Memory B cell (primary cell): ENCODE data around the gene UBAC2.
"Not testable (repeated sequence)": the region's sequence is repeated elsewhere in the genome, so short reads cannot be mapped to it uniquely, and the experiment has no call there.

Experiments
- ATAC-seq: fragments of 150-1000 bp; cut with Tn5 transposase; 2 replicates; pipeline ENCODE4 v1.10.0; 2021; ENCODE audit warnings: low read depth, mild to moderate bottlenecking, moderate library complexity
- DNase-seq, 2 donors: peaks; one replicate each; pipeline ENCODE4 v3.0.0; 2022; ENCODE audit warnings: low spot score in 2 of 2
- H3K27ac Mint-ChIP-seq: one replicate; pipeline ENCODE4 v1.8.0; 2022; ENCODE audit warnings: mild to moderate bottlenecking, moderate library complexity, mixed read lengths
- H3K27me3 Mint-ChIP-seq: one replicate; pipeline ENCODE4 v1.8.0; 2022; ENCODE audit warnings: mixed read lengths
- H3K36me3 Mint-ChIP-seq: one replicate; pipeline ENCODE4 v1.8.0; 2022; ENCODE audit warnings: mild to moderate bottlenecking, mixed read lengths
- H3K4me1 Mint-ChIP-seq: one replicate; pipeline ENCODE4 v1.8.0; 2022; ENCODE audit warnings: mixed read lengths
- H3K4me3 Mint-ChIP-seq: one replicate; pipeline ENCODE4 v1.8.0; 2022; ENCODE audit warnings: mild to moderate bottlenecking, moderate library complexity, mixed read lengths
- H3K9me3 Mint-ChIP-seq: one replicate; pipeline ENCODE4 v1.8.0; 2022; ENCODE audit warnings: mixed read lengths

The UBAC2 gene

DNA sequence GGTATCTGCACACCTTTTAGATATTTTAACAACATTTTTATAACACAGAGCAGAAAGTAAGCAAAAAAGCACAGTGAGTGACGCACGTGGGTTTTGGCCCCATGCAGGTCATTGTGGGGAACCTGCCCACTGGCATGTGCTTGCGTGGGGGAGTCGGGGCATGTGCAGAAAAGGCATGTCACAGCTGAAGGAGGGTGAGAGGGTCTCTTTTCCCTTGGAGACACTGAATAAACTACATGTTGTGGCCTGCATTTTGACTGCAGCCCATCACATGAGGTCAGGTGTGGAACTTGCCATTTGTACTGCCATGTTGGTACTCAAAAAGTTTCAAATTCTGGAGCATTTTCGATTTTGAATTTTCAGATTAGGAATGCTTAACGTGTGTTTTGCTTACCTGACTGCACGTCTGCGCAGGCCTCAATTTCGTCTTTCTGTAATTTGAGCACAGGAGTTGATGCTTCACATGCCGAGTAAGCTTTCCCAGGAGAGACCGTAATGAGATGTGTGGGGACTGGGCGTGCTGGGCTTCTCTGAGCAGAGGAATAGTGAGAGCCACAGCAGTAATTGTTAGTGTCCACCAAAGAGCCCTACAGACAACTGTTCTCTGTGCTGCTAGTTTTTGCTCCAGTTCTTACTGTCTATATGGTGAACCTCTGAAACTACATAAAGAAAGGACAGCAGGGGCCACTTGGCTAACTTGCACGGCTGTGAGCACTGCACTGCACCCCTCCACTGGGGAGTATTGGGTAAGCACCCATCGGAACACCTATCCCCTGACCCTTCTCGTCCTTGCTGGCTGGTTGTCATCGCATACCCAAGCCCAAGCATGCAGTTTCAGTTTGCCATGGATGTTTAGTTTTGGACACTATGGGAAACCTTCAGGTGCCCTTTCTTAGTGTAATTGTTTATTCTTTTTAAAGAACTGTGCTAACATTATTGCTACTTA is 179.5 kb downstream of the UBAC2 start:
- no peaks in the 10 kb centered on the region for H3K27me3 Mint-ChIP-seq

DNA sequence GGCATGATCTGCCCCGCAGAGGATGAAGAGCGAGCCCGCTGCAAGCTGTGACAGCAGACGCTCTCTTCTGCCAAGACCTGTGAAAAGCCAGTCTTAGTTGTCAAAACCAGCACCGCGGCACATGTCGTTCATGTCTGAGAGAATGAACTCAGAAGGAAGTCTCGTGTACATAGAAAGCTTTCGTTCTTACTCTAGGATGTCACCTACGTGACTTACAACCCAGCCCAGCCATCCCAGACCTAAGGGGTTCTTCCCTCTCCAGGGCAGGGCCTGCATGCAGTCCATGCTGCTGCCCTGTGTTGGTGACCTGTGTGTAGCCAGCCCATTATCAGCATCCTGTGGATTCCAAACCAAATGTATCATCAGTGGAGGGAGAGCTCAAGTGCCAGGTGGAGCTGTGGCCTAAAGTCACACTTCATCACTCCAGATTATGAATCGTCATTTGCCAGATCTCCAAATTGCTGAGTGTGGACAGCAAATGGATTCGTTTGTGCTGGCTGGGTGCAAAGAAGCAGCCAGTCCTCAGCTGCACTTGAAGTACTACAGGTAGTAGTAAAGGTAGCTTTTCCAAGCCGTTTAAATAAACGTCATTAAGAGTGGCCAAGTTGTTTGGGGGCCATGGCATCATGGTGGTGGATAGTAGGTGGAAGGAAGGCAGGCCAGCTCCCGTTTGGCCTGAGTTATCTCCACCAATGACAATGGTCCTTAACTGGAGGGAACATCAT is 180.4 kb downstream of the UBAC2 start:
- DNase-seq (peak; percentile 26 to 29), ATAC-seq (peak; percentile 23)
- no peaks in the 10 kb centered on the region for H3K9me3 Mint-ChIP-seq
- no peaks in the 10 kb centered on the region for H3K27me3 Mint-ChIP-seq
- peak overlapping the region; percentile 100 for H3K27ac Mint-ChIP-seq
- H3K4me1 Mint-ChIP-seq = peaks cover 64% of the 10 kb centered on the region
- H3K4me3 Mint-ChIP-seq = peak overlapping the region; percentile 56
- peaks cover 5% of the 10 kb centered on the region for H3K36me3 Mint-ChIP-seq

More for the DNA sequence above, 179.5 kb downstream of the UBAC2 start:
- Mint-ChIP-seq H3K27ac (peak overlapping the region; percentile 100), H3K4me3 (peak overlapping the region; percentile 56), H3K4me1 (peaks cover 69% of the 10 kb centered on the region), H3K9me3 (no peaks in the 10 kb centered on the region), H3K36me3 (peaks cover 5% of the 10 kb centered on the region)
- ATAC-seq (no peak), DNase-seq (no peak)

- H3K27me3 Mint-ChIP-seq = no peaks in the 10 kb centered on the region
- ATAC-seq = no peak
- H3K27ac Mint-ChIP-seq = peak overlapping the region; percentile 100
- no peak overlapping the region for H3K4me3 Mint-ChIP-seq
- no peaks in the 10 kb centered on the region for H3K9me3 Mint-ChIP-seq
- H3K36me3 Mint-ChIP-seq = peaks cover 5% of the 10 kb centered on the region
- H3K4me1 Mint-ChIP-seq = peaks cover 57% of the 10 kb centered on the region
- DNase-seq = no peak
Observed at GRCh38 chr13:99381766-99382165, 181.1 kb downstream of the UBAC2 start.

DNA sequence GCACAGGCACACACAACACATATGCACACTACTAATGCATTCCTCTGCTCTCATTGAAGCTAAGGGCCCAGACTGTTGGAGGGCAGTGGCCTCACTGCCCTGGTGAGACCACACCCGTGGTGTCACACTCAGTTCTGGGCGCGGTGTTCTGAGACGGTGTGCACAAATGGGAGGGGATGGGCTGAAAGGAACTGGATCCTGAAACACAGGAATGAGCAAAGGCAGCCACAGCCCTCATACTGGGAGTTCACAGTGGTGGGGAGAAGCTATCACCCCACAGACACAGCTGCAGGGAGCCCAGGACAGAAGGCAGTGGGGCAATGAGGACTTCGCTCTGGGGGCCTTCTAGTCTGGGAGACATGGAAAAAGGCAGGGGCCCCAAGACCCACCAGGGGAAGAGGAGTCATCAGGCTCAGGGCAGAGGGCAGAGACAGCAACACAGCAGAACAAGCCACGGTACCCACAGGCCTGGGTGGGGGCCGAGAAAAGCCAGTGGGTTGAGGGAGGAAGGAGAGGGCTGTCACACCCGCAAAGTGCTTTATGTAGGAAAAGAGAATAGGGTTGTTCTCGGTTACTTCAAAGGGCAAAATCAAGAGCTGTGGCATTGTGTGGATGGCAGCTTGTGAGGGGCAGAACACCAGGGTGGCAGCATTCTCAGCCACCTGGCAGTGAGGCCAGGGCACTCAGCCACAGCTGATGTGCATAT is 181.9 kb downstream of the UBAC2 start:
- DNase-seq = peak in 1 of 2 donors; percentile 21
- Mint-ChIP-seq H3K9me3 (no peaks in the 10 kb centered on the region), H3K36me3 (peaks cover 7% of the 10 kb centered on the region), H3K4me1 (peaks cover 56% of the 10 kb centered on the region), H3K27me3 (no peaks in the 10 kb centered on the region), H3K4me3 (peak overlapping the region; percentile 43), H3K27ac (peak overlapping the region; percentile 100)
- peak; percentile 53 for ATAC-seq

- peaks cover 7% of the 10 kb centered on the region for H3K36me3 Mint-ChIP-seq
- peaks cover 56% of the 10 kb centered on the region for H3K4me1 Mint-ChIP-seq
- no peak overlapping the region for H3K4me3 Mint-ChIP-seq
- H3K27ac Mint-ChIP-seq = peak overlapping the region; percentile 100
- no peaks in the 10 kb centered on the region for H3K27me3 Mint-ChIP-seq
- ATAC-seq (no peak), DNase-seq (no peak)
- no peaks in the 10 kb centered on the region for H3K9me3 Mint-ChIP-seq
Observed at GRCh38 chr13:99383511-99383921, 182.9 kb downstream of the UBAC2 start.

GRCh38 chr13:99383946-99384345 is 183.3 kb downstream of the UBAC2 start:
- Mint-ChIP-seq H3K4me3 (no peak overlapping the region), H3K4me1 (peaks cover 57% of the 10 kb centered on the region), H3K9me3 (no peaks in the 10 kb centered on the region), H3K36me3 (peaks cover 7% of the 10 kb centered on the region), H3K27ac (peak overlapping the region; percentile 100), H3K27me3 (no peaks in the 10 kb centered on the region)
- ATAC-seq = no peak
- DNase-seq = no peak

DNA sequence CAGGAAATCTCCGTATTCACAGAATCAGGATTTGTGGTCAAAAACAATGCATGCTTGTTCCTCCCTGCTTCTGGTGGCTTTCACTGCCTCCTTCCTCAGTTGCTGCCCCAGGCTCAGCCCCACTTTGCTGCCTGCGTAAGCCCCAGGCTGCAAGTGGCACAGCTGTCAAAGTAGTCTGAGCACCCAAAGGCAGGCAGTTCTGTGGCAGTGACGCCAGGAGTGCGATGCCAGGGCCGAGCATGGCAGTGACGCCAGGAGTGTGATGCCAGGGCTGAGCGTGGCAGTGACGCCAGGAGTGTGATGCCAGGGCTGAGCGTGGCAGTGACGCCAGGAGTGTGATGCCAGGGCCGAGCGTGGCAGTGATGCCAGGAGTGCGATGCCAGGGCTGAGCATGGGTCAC is 183.8 kb downstream of the UBAC2 start:
- no peaks in the 10 kb centered on the region for H3K27me3 Mint-ChIP-seq
- H3K4me1 Mint-ChIP-seq = peaks cover 52% of the 10 kb centered on the region
- DNase-seq (no peak), ATAC-seq (no peak)
- no peaks in the 10 kb centered on the region for H3K9me3 Mint-ChIP-seq
- no peak overlapping the region for H3K4me3 Mint-ChIP-seq
- H3K36me3 Mint-ChIP-seq = peaks cover 7% of the 10 kb centered on the region
- peak overlapping the region; percentile 100 for H3K27ac Mint-ChIP-seq

DNA sequence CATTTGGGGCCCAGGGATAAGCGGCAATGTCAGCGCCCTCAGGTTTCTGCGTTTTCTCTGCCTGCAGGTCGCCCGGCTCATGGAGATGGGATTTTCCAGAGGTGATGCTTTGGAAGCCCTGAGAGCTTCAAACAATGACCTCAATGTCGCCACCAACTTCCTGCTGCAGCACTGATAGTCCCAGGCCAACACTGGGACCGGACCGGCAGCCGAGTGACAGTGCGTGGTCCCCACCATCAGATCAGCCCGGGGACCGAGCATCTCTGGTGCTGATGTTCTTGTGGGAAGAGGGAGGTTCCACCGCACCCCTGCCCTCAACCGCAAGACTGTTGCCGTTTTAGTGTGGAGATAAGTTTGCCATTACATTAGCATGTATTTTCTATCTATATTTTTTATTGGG is 184.5 kb downstream of the UBAC2 start:
- Mint-ChIP-seq H3K9me3 (no peaks in the 10 kb centered on the region), H3K27ac (peak overlapping the region; percentile 92), H3K36me3 (peaks cover 7% of the 10 kb centered on the region), H3K4me3 (no peak overlapping the region), H3K4me1 (peaks cover 46% of the 10 kb centered on the region), H3K27me3 (no peaks in the 10 kb centered on the region)
- no peak for ATAC-seq
- DNase-seq = no peak

- H3K27me3 Mint-ChIP-seq = no peaks in the 10 kb centered on the region
- H3K27ac Mint-ChIP-seq = peak overlapping the region; percentile 92
- peaks cover 39% of the 10 kb centered on the region for H3K4me1 Mint-ChIP-seq
- H3K4me3 Mint-ChIP-seq = no peak overlapping the region
- ATAC-seq = no peak
- H3K9me3 Mint-ChIP-seq = no peaks in the 10 kb centered on the region
- no peak for DNase-seq
- peaks cover 7% of the 10 kb centered on the region for H3K36me3 Mint-ChIP-seq
Observed at GRCh38 chr13:99385940-99386339, 185.3 kb downstream of the UBAC2 start.

DNA sequence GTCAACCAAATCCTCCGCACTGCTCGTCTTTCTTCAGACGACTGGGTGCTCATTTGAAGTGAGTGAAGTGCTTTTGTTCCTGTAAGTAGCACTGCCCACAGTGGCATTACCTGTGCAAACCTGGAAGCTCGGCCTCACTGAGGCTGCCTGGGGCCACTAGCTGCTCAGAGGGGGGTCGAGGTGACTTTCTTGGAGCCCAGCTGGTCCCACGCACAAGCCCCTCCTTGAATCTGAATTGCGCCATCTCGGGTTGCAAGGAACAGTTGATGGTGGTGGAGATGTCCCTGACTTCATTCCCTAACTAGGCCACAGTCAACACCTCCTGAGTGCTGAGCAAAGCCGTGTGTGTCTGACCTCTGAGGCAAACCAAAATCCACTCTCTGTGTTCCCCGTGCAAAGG is 185.8 kb downstream of the UBAC2 start:
- Mint-ChIP-seq H3K27ac (peak overlapping the region; percentile 92), H3K27me3 (no peaks in the 10 kb centered on the region), H3K9me3 (no peaks in the 10 kb centered on the region), H3K4me1 (peaks cover 34% of the 10 kb centered on the region), H3K36me3 (peaks cover 4% of the 10 kb centered on the region), H3K4me3 (no peak overlapping the region)
- DNase-seq (no peak), ATAC-seq (no peak)

DNA sequence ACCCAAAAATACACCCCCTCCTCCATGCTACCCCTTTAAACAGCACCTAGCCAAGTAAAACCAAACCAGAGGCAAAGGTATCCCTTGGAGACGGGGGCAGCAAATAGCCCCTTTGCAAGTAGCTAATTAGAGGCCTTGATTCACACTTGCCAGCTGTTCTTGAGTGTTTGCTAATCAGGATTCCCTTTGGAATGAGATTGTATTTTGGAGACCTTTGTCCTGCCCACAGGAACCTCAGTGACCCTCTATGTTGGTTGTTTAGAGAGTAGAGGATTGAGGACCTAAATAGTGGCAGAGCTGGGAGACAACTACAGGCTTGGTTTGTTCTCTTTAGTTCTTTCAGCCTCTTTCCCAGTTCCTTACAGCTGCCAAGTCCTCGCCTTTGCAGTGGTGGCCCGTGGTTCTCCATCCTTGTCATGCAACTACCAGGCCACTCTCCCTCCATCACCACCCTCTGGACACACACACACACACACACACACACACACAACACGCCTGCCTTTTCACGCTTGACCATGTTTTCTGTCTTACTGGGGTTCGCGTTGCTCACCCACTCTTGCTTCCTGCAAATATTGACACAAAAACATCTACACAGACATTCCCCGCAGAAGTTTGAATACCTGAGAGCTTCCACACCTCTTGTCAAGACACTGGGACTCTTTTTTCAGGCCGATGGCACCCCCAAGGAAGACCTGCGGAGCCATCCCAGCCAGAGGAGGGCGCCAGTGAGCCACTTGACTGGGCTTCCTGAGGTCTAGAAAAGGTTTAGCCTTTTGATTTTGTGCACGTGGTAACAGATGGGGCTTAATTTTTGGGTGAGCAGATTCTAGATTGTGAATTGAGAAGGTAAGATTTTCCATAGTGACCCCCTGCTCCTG is 186.5 kb downstream of the UBAC2 start:
- Mint-ChIP-seq H3K4me1 (peaks cover 28% of the 10 kb centered on the region), H3K27me3 (no peaks in the 10 kb centered on the region), H3K9me3 (no peaks in the 10 kb centered on the region), H3K4me3 (peak overlapping the region; percentile 39), H3K36me3 (peaks cover 4% of the 10 kb centered on the region), H3K27ac (peak overlapping the region; percentile 92)
- peak; percentile 91 to 96 for DNase-seq
- ATAC-seq = peak; percentile 85

- Mint-ChIP-seq H3K4me3 (no peak overlapping the region), H3K9me3 (no peaks in the 10 kb centered on the region), H3K36me3 (peaks cover 4% of the 10 kb centered on the region), H3K27ac (peak overlapping the region; percentile 92), H3K4me1 (peaks cover 17% of the 10 kb centered on the region), H3K27me3 (no peaks in the 10 kb centered on the region)
- no peak for DNase-seq
- no peak for ATAC-seq
Observed at GRCh38 chr13:99388334-99388923, 187.8 kb downstream of the UBAC2 start.

DNA sequence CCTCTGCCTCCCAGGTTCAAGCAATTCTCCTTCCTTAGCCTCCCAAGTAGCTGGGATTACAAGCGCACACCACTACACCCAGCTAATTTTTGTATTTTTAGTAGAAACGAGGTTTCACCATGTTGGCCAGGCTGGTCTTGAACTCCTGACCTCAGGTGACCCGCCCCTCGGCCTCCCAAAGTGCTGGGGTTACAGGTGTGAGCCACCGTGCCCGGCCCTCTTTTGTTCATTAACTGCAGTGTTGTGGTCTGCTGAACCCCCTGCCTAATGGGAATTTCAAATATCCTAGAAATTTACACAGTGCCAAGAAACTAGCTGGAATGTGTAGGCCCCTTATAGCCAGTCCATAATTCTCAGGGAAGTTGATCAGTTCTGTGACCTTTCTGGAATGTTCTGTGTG is 188.4 kb downstream of the UBAC2 start:
- peaks cover 18% of the 10 kb centered on the region for H3K4me1 Mint-ChIP-seq
- H3K36me3 Mint-ChIP-seq, H3K9me3 Mint-ChIP-seq, H3K27me3 Mint-ChIP-seq, ATAC-seq, H3K27ac Mint-ChIP-seq, H3K4me3 Mint-ChIP-seq, DNase-seq: not testable (repeated sequence)
